Type B pancreatic cell (in vitro differentiated cells): ENCODE results near the gene UBD. TPM values are rescaled to one million over a fixed set of nuclear protein-coding genes. Genes with fewer than 3 reads are reported as not detected.

ENCODE experiments used
- DNase-seq: peaks from one replicate; pipeline ENCODE4 v3.0.0; 2021; ENCODE audit warnings: mixed read lengths; ENCODE audit not compliant: unreplicated experiment; ENCODE audit errors: extremely low spot score
- H3K27ac Mint-ChIP-seq: 2 replicates; pipeline ENCODE4 v1.8.0; 2021; ENCODE audit warnings: mild to moderate bottlenecking, mixed read lengths
- H3K27me3 Mint-ChIP-seq: 2 replicates; pipeline ENCODE4 v1.8.0; 2021; ENCODE audit warnings: mixed read lengths
- H3K36me3 Mint-ChIP-seq: 2 replicates; pipeline ENCODE4 v1.8.0; 2021; ENCODE audit warnings: mixed read lengths
- H3K4me1 Mint-ChIP-seq: one replicate; pipeline ENCODE4 v1.8.0; 2021; ENCODE audit warnings: mixed read lengths; ENCODE audit not compliant: unreplicated experiment
- H3K4me3 Mint-ChIP-seq: 2 replicates; pipeline ENCODE4 v1.8.0; 2021; ENCODE audit warnings: mild to moderate bottlenecking, mixed read lengths
- H3K9me3 Mint-ChIP-seq: 2 replicates; pipeline ENCODE4 v1.8.0; 2021; ENCODE audit warnings: mixed read lengths
- CTCF ChIP-seq: fragments of 200-600 bp; sonication (generic); conservative IDR thresholded peaks from 2 replicates; pipeline ENCODE4 v1.5.0; 2021; ENCODE audit warnings: antibody characterized with exemption, mild to moderate bottlenecking
- long read RNA-seq: library from polyadenylated mRNA; unstranded; transcript quantifications from one replicate; pipeline ENCODE4 v2.0.0, GENCODE V29; 2020
- total RNA-seq: library from RNA; stranded (reverse); gene quantifications from 2 replicates; pipeline ENCODE4 v1.2.1, GENCODE V29; 2021; ENCODE audit warnings: low replicate concordance

The UBD gene
- 12.6 and 24.6 TPM in 2 replicates for total RNA-seq
- long read RNA-seq, transcript UBD-203 (2 exons, 1,087 nt), result major isoform, 19 of 20 reads
- long read RNA-seq, partial matches to known transcripts, result 0 of 20 reads
- long read RNA-seq, other reads (novel, unspliced or antisense), result 1 of 20 reads

GRCh38 chr6:29559524-29560287, at the start of gene UBD:
Gene UBD, minus strand, starts transcription at chr6:29559732. Its CDS starts 31 bp downstream, at chr6:29559701.
- Mint-ChIP-seq H3K27ac (peak within 1 kb of the TSS; percentile 16), H3K4me3 (peak within 1 kb of the TSS; percentile 58), H3K36me3 (peaks cover 4% of the 10 kb centered on the region), H3K9me3 (no peaks in the 10 kb centered on the region), H3K27me3 (peaks cover 74% of the 10 kb centered on the region), H3K4me1 (peaks cover 6% of the 10 kb centered on the region)
- TF ChIP-seq CTCF, result no peak
- no peak for DNase-seq

DNA sequence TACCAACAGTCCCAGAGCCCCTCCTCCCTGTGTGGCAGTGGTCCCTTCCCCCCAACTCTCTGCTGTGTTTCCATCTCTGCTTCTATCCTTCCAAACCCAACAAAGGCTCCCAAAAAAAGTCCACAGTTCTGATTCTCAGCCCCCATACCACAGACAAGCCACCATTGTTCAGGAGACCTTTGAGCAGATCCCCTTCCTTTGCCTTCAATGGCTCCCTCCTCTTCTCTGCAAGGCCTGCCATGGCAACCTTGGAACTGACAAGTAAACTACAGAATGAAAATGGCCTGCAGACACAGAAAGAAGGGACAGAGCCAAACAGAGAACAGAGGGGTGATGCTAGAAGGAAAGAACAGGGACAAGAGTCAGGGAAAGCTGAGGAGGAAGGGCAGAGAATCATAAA, 48.6 kb upstream of the UBD start:
- Mint-ChIP-seq H3K9me3 (no peaks in the 10 kb centered on the region), H3K4me1 (peaks cover 2% of the 10 kb centered on the region), H3K36me3 (peaks cover 37% of the 10 kb centered on the region), H3K4me3 (no peak overlapping the region), H3K27me3 (no peaks in the 10 kb centered on the region), H3K27ac (no peak overlapping the region)
- TF ChIP-seq CTCF, result no peak
- no peak for DNase-seq

DNA sequence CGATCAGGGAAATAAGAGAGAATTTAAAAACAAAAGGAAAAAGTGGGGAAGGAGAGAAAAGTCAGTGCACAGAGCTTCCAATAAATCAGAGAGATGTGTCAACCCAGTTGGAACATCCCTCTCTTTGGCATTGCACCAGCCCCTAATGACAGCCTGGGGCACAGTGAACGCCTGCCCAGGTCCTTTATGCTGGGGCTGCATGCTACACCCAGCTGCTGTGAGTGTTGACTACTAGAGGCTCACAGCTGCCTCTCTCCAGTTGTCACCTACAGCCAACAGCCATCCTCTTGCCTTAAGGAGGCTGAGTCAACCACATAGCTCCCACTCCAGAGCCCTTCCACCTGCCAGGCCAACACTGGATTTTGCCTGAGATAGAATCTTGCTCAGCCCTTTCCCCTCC, 44.4 kb upstream of the UBD start:
- H3K4me1 Mint-ChIP-seq, result peaks cover 8% of the 10 kb centered on the region
- no peaks in the 10 kb centered on the region for H3K9me3 Mint-ChIP-seq
- no peak for DNase-seq

GRCh38 chr6:29603456-29603855, 43.9 kb upstream of the UBD start:
- H3K4me1 Mint-ChIP-seq, result peaks cover 8% of the 10 kb centered on the region
- no peak overlapping the region for H3K4me3 Mint-ChIP-seq
- H3K9me3 Mint-ChIP-seq, result no peaks in the 10 kb centered on the region
- no peak for DNase-seq
- H3K27ac Mint-ChIP-seq, result no peak overlapping the region
- no peaks in the 10 kb centered on the region for H3K27me3 Mint-ChIP-seq
- peaks cover 41% of the 10 kb centered on the region for H3K36me3 Mint-ChIP-seq
- no peak for TF ChIP-seq CTCF

More for the DNA sequence above, 44.4 kb upstream of the UBD start:
- H3K4me3 Mint-ChIP-seq, result no peak overlapping the region
- H3K27ac Mint-ChIP-seq, result no peak overlapping the region
- H3K27me3 Mint-ChIP-seq, result no peaks in the 10 kb centered on the region
- TF ChIP-seq CTCF, result no peak
- peaks cover 42% of the 10 kb centered on the region for H3K36me3 Mint-ChIP-seq

DNA sequence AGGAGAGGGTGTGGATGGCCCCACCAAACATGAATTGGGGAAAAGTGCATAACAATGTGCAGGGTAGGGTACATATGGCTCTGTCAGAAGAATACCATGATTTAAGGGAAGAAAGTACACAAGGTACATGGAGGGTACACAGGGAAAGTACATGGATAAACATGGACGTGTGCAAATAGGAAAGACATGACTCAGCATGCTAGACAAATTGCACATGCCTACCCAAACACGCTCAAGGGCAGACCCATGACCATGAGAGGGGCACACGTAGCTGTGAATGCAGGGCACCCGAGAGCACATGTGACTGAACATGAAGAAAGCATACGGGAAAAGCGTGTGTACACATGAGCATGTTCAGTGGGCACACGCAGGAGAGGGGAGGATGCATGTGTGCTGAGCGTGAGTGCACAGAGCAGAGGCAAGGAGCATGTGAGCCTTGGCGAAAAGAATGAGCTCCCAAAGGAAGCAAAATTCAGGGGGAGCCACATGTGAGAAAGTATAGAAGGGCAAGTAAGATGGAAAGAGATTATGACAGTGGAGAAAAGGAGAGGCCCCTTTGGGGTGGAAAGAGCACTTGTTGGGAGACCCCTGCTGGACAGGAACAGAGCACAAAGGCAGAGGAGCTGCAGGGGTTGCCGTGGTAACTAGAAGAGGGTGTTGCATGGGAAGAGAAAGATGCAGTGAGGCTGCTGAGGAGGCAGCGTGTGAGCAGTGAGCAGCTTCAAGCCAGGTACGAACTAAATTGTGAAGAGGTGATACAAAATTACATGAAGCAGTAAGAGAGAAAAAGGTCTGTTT, 43.2 kb upstream of the UBD start:
- H3K4me3 Mint-ChIP-seq, result no peak overlapping the region
- DNase-seq, result no peak
- H3K4me1 Mint-ChIP-seq, result peaks cover 8% of the 10 kb centered on the region
- no peaks in the 10 kb centered on the region for H3K27me3 Mint-ChIP-seq
- H3K9me3 Mint-ChIP-seq, result no peaks in the 10 kb centered on the region
- H3K36me3 Mint-ChIP-seq, result peaks cover 40% of the 10 kb centered on the region
- H3K27ac Mint-ChIP-seq, result no peak overlapping the region
- TF ChIP-seq CTCF, result peak; percentile 67
